ENCODE data around the gene ZMYM2.

GRCh38 chr13:20069956-20070355, 111.4 kb downstream of the ZMYM2 start:
- TF ChIP-seq POLR2AphosphoS5 (IDR thresholded peaks at IDR 0.05; ENCODE audit: insufficient read depth, low read depth, low read length), result no peak
- TF ChIP-seq, protein P1, sequence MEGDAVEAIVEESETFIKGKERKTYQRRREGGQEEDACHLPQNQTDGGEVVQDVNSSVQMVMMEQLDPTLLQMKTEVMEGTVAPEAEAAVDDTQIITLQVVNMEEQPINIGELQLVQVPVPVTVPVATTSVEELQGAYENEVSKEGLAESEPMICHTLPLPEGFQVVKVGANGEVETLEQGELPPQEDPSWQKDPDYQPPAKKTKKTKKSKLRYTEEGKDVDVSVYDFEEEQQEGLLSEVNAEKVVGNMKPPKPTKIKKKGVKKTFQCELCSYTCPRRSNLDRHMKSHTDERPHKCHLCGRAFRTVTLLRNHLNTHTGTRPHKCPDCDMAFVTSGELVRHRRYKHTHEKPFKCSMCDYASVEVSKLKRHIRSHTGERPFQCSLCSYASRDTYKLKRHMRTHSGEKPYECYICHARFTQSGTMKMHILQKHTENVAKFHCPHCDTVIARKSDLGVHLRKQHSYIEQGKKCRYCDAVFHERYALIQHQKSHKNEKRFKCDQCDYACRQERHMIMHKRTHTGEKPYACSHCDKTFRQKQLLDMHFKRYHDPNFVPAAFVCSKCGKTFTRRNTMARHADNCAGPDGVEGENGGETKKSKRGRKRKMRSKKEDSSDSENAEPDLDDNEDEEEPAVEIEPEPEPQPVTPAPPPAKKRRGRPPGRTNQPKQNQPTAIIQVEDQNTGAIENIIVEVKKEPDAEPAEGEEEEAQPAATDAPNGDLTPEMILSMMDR (IDR thresholded peaks at IDR 0.05; ENCODE audit: extremely low read depth in 1 of 2, insufficient read depth in 1 of 2, low read depth in 1 of 2, low read length in 2 of 2), result no peak
- no peak for TF ChIP-seq EZH2 (IDR thresholded peaks at IDR 0.05; ENCODE audit: borderline replicate concordance, low read depth, low read length, severe bottlenecking)
- TF ChIP-seq JUN (IDR thresholded peaks at IDR 0.05; ENCODE audit: borderline replicate concordance, insufficient read depth, insufficient read length, low read depth), result no peak
- no peak for TF ChIP-seq POLR2A (IDR thresholded peaks at IDR 0.05; ENCODE audit: low read depth, low read length)
- no peak for TF ChIP-seq GATA2 (IDR thresholded peaks at IDR 0.05; ENCODE audit: insufficient read depth, insufficient read length, low read depth, low read length)
- TF ChIP-seq, protein P2, sequence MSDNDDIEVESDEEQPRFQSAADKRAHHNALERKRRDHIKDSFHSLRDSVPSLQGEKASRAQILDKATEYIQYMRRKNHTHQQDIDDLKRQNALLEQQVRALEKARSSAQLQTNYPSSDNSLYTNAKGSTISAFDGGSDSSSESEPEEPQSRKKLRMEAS (IDR thresholded peaks at IDR 0.05; ENCODE audit: insufficient read depth, insufficient read length), result no peak
- TF ChIP-seq MYC (IDR thresholded peaks at IDR 0.05; ENCODE audit: low read depth, low read length), result no peak
